A549 (cell line): ENCODE results near the gene PSMA7.

ENCODE experiments used
- CEBPB ChIP-seq, 2 experiments: fragments of >200 bp in 1 of 2; sonication (Bioruptor Twin) in 1 of 2; formaldehyde crosslinking in 1 of 2; IDR thresholded peaks; 2 replicates each; pipeline ENCODE4 v1.6.1; 2012 to 2016
- CHD2 ChIP-seq: fragments of 150-350 bp; IDR thresholded peaks from 2 replicates; pipeline ENCODE4 v1.6.1; 2014; ENCODE audit warnings: low read length; ENCODE audit not compliant: partially characterized antibody
- EP300 ChIP-seq, 2 experiments: fragments of >200 bp; sonication (Bioruptor Twin); formaldehyde crosslinking; IDR thresholded peaks; 2 replicates in 1 of 2; 3 replicates in 1 of 2; pipeline ENCODE4 v1.6.1; 2016 to 2017
- HOXA7 ChIP-seq: fragments of 250-450 bp; sonication (Bioruptor Pico); IDR thresholded peaks from 2 replicates; pipeline ENCODE4 v1.5.0; 2020; ENCODE audit warnings: mild to moderate bottlenecking, moderate library complexity
- KDM1A ChIP-seq: fragments of 200-600 bp; sonication (generic); IDR thresholded peaks from 2 replicates; pipeline ENCODE4 v1.6.1; 2016; ENCODE audit warnings: low read depth, mild to moderate bottlenecking
- NFE2L2 ChIP-seq: fragments of 150-350 bp; conservative IDR thresholded peaks from 2 replicates; pipeline ENCODE4 v1.6.1; 2014; ENCODE audit warnings: low read length
- NR3C1 ChIP-seq: fragments of >200 bp; sonication (Bioruptor Twin); formaldehyde crosslinking; IDR thresholded peaks from 3 replicates; pipeline ENCODE4 v1.6.1; 2017
- POLR2A ChIP-seq: IDR thresholded peaks from 2 replicates; pipeline ENCODE4 v1.6.1; 2012; ENCODE audit warnings: mild to moderate bottlenecking, low read length
- TF ChIP-seq, protein P1 (sequence below): fragments of >200 bp; sonication (Bioruptor Twin); formaldehyde crosslinking; IDR thresholded peaks from 3 replicates; pipeline ENCODE4 v1.5.1; 2016

DNA sequence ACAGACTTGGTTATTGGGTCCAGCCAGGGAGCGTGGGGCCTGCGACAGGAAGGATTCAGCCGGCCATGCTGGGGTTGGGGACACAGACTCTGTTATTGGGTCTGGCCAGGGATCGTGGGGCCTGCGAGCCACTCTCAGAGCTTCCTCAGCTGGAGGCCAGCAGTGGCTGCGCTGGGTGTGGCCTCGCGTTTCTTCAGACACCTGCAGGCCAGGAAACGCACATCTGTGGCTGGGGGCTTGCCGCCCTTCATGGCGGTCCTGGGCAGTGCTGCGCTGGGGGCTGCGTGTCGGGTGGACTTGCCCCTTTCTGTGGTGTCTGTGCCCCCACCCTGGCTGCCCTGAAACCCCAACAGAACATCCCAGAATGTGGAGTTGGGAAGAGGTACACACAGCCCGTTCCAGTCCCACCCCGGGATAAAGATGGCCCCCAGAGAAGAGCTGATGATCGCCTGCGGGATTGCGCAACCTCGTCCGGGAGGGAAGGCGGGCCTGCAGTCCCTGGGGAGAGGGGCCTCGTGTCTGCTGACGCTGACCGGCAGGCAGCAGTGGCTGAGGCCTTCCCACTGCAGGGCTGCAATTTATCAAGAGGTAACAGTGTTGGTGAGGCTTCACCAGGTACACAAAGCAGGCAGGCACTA lies 22.7 kb upstream of the PSMA7 start:
- TF ChIP-seq, protein P1, sequence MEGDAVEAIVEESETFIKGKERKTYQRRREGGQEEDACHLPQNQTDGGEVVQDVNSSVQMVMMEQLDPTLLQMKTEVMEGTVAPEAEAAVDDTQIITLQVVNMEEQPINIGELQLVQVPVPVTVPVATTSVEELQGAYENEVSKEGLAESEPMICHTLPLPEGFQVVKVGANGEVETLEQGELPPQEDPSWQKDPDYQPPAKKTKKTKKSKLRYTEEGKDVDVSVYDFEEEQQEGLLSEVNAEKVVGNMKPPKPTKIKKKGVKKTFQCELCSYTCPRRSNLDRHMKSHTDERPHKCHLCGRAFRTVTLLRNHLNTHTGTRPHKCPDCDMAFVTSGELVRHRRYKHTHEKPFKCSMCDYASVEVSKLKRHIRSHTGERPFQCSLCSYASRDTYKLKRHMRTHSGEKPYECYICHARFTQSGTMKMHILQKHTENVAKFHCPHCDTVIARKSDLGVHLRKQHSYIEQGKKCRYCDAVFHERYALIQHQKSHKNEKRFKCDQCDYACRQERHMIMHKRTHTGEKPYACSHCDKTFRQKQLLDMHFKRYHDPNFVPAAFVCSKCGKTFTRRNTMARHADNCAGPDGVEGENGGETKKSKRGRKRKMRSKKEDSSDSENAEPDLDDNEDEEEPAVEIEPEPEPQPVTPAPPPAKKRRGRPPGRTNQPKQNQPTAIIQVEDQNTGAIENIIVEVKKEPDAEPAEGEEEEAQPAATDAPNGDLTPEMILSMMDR = no peak
- no peak for TF ChIP-seq NR3C1
- TF ChIP-seq HOXA7 = no peak
- TF ChIP-seq EP300 (IDR thresholded peaks at IDR 0.05) = no peak
- no peak for TF ChIP-seq KDM1A
- TF ChIP-seq NFE2L2 = no peak
- TF ChIP-seq POLR2A = no peak
- TF ChIP-seq CEBPB (IDR thresholded peaks at IDR 0.05) = peak; percentile 80 to 90; a peak in 3 of 4 replicates
- TF ChIP-seq CHD2 = no peak
